NCI-H526 treated with DMSO at 0.1 percent for 48 hours (cell line): ENCODE measurements around the gene DMRT3.

Source experiments
- DNase-seq: peaks from one replicate; lab custom pipeline; 2025; lab: John Stamatoyannopoulos, UW

Gene DMRT3

DNA sequence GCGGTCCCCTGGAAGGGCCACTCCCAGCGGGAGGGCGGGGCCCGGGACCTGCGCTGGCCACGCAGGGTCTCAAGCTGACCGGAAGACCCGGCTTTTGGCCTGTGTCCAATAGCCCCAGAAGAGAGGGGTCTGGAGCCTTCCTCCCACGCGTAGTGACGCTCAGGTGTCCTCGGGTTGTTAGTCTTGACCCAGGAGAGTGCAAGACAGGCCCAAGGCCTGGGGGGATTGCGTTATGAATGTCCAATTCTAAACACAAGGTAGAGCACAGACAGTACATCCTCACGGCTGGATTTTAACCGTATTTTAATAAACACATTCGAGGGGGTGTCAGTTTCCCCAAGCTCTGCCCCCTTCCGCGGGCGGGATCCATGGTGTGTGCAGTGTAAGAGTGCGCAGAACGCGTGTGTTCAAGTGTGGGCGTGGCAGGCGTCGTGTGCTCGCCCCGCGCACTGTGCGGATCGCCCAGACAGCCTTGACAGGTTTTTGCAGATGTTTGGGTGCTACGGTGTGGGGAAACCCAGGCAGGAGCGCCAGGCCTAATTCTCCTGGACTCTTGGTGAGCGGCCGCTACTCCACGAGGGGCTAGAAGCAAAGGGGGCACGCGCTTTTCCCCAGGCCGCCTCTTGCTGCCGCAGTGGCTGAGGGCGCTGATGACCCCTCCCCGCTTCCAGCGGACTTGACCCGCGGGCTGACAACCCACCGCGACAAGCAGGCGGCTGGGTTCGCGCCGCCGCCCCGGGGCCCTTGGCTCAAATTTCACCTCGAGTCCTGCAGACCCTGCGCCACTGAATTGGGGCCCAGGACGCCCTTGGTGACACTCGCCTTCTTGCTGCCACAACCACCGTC, 6.1 kb upstream of the DMRT3 start:
- no peak for DNase-seq

DNA sequence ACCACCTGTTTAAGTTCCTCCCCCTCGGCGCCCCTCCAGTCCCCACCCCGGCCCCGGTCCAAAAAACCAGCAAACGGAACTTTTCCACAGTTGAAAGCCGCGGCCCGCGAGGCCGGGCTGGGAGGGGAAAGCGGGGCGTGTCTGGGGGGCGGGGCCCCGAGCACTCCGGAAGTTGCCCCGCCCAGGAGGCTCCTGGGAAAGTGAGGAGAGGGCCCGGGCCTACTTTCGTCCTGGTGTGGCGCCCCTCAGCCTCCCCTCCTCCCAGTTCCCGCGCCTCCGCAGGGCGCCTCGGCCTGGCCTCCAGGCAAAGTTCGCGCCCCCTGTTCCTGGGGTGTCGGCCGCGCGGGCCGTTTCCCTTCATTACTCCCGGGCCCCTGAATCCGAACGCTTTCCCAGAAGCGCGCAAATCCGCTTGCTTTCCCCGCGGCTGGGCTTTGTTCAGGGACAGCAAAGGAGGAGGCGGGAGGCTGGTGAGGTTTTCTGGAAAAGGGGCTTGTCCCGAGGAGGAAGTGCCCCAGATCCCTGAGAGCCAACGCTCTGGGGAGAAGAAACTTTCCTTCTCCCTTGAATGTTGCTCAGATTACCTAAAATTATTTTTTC, 4.5 kb upstream of the DMRT3 start:
- DNase-seq, result no peak

DNA sequence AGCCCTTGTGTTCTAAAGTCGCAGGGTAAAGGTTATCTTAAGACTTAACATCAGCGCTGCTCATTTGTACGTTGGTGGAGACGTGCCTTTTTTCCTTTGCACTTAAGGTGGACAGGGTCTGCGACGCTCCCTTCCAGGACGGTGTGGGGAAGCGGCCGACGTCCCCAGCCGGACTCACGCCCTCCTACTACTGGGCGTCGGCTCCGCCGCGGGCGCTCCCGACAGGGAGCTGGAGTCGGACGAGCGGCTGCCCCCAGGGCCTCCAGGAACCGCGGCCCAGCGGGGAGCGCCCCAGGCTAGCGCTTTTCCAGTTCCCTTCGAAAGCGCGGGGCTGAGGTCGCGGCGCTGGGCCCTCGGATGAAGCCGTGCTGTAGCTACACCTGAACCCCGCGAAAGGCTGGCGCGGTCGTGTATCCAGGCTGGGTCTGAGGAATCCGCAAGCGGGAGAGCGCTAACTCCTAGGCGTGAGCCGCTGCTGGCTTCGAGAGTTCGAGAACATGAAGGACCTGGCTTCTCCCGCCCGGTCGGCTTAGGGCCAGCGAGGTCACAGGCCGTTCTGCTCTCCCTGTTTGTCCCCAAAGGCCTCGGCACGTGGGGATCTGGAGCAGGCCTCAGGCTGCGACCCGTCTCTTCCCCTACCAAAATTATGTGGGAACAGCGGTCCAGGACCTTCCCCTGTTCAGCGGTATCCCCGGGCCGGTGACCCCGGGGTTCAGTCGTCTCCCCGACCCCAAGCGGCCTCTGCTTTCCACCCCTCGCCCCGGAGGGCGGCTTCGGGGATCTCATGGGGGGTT, 3.8 kb upstream of the DMRT3 start:
- DNase-seq, result no peak

DNA sequence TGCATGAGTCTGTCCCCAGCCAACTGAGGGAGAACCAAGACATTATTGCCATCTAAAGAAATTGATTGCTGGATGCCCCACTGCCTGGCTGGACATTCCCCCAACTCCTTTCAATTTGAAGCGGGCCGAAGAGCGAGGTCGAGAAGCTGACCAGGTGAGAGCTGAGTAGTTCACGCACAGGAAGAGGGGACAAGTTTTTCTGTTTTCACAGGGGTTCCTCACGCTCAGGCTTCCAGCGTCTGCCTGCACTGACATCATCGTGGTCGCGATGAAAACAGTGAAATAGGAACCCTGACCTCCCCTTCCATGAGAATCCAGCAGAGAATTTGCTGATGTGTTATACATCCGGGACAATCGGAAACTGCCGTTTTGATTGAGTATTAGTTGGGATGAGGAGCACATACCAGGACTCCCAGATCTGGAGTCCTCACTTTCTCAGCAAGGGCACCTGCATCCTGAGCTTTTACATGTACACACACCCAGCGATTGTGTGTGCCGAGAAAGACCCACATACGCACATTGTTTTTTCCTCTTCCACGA, 3.1 kb upstream of the DMRT3 start:
- DNase-seq, result no peak

DNA sequence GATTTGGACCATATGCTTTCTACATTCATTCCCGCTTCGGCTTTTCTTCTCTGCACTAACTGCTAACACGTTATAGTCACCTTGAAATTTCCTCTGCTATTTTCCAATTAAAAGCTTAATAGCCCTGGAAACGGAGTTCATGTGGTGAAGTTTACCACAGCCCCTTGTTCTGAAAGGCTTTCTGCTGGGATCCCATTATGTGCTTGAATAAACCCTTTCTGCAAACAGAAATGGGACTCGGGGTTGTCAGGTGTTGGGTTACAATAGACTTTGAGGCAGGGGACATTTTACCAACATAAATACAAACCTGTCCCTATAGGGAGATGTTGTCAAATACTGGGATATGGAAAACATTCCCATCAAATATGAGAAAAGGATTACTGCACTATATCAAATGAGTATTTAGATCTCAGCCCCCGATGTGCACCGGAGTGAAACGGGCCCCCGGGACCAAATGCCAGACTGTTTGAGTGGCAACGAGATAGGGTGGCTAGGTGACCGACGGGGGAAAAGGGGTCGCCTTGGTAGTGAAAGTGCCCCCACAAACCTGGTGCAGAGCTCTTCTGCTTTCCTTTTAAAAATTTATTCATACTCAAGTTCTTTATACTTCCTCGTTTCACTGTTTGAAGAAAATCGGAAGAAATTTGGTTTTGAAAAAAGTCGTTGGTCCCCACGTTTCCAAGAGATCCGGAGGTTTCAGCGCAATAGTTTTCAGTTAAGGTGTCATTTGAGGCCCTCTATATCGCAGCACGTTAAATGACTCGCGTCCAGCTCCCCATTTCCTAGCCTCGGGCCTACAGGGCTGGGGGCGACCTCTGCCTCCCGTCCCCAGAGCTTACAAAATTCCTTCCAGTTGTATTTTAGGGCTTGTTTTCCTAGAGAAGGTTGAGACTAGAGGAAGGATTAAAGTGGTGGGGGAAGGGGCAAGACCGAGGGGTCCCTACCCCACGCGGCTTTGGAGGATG, 2.1 kb upstream of the DMRT3 start:
- no peak for DNase-seq

DNA sequence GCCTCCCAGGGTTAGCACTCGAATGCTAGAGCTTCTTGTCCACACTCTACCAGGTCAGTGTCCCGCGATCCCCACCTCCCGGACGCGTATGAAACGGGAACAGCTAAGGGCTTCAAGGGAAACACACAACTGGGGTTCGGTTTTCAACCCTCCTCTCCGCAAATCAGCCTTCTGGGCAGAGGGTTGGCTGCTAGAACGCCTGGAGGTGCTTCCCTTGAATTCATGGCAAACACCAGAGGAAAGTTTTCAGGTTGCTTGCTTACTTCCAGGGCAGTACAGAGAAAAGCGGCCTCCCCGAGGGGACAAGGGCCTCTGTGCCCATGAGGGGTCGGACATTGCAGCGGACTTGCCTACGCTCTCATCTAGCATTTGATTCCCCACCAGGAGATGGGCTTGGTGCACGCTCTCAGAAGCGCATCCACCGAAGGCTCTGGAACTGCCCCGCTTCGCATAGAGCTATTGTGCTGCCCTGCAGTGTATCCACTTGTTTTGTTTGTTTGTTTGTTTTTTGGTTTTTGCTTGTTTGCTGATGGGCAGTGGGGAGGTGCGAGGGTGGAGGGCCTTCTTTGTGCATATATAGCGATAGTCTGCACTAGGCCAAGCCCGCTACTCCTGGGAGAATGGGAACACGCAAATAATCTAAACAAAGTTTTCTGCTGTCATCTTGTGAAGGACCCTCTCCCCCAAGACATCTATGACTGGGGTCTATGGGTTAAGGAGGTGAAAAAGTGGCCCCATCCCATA, 1.3 kb upstream of the DMRT3 start:
- no peak for DNase-seq

DNA sequence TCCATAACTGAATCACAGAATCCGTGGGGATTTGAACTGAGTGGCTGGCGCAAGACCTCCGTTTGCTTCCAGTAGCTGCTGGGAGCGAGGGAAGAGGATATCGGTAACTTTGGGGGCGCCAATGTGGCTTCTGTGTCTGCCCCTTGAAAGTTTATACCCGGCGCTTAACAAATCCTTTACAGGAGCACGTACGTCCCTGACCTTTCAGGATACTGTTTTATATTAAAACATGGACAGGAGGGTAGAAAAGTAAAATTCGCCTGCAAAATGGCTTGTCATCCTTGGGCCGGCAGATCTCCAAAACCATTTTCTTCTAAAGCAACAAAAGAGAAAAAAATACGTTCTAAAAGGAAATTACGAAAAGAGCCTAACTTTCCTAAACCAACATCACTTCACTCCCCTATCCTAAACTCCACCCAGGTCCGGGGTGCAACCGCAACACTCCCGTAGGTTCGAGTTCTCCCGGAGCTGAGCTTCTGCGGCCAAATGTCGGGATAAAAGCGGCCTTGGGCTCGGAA, 656 bp upstream of the DMRT3 start:
- DNase-seq, result no peak

DNA sequence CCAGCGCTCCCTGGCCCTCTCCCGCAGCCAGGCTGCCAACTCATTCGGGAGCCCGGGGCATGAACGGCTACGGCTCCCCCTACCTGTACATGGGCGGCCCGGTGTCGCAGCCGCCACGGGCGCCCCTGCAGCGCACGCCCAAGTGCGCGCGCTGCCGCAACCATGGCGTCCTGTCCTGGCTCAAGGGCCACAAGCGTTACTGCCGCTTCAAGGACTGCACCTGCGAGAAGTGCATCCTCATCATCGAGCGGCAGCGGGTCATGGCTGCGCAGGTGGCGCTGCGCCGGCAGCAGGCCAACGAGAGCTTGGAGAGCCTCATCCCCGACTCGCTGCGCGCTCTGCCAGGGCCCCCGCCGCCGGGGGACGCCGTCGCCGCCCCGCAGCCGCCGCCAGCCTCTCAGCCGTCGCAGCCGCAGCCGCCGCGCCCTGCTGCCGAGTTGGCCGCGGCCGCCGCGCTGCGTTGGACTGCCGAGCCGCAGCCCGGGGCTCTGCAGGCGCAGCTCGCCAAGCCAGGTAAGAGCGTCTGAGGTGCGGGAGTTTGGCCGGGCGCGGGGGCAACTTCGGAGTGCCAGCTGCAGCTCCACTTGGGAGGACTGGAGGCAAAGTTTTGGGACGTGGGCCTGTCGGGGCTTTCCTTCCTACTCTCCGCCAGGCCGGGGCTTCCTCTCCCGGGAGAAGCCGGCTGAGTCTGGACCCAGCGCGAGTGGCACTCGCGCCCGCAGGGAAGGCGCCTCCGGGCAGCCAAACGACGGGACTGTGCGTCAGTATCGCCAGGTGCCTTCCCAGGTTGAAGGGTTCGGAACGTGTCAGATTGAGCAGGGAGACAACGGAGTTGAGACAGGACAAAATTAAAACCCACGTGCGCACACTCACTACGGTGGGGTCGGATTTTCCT, 735 bp downstream of the DMRT3 start:
- DNase-seq, result peak; percentile 42

DNA sequence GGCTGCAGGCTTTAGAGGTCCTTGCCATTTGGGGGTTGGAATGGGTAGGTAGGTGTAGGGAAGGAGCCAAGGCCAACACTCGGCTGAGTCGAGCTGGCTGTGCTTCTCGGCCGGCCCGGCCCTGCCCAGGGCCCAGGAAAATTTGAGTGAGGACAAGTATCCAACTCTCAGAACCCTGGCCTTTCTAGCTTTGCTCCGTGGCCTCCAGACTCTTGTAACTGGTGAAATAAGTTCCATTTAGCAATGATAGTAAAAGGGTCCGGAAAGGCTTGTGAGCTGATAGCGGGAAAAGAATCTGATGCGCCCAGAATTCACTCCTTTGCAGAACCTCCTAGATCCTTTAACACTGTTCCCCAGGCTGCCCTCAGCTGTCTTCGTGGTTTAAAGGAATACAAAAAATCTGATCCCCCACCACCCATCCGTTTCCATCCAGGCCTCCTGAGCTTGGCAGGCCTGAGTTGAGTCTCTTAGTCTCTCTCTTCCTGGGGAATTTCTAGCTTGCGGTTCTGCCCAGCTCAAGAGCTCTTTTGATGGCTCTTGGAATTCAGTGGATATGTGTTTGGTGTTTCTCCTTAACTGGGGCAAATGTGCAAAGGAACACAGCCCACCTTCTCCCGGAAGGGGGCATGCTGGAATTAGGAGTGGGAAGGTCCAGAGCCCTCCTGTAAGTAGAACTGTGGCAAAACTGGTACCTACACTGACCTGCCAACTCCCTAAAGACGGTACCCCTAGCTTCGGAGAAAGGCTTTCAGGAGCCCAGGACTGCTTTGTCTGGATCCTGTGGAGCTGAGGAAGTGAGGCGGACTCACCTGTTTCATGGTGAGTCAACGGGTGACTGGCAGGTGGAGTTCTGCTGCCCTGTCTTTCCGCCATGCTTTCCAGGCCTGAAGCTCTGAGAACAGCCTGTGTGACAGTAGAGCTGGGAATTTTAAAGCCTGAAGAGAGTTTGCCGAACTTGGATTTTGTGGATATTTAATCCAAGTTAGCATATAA, 1.7 kb downstream of the DMRT3 start:
- no peak for DNase-seq

DNA sequence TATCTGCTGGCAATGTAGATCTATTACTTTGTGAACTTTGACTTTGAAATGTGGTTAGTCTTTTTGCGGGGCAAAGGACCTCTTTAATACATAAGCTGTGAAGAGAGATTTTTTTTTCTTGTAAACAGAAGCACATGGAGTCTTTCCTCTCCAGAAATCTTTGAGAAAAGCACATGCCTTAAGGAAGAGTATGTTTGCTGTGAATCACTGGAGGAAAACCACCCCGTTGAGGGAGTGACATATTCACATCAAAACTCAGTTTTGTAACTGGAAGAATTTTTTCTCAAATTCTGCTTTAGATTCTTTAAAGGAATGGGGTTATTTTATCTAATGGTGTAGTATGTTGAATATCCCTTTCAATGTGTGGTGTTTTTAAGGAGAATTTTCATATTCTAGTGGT, 3.5 kb downstream of the DMRT3 start:
- DNase-seq, result no peak

DNA sequence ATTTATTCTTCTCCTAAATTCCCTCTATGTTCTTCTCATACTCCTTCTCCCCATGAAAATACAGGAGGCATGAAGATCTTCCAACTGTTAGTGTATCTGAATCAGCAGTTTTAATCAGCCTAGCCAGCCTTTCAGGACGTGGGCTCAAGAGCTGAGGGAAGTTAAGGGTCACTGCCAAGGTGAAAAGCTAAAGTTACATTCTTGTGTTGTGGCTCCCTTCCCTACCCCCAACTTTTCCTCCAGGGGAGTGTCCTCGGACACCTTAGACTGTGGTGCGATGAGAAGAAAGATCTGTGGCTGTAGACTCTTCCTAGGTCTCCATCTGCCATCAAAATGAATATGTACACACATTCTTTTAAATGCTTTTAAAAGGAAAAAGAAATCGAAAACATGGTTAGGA, 4.2 kb downstream of the DMRT3 start:
- DNase-seq, result no peak

DNA sequence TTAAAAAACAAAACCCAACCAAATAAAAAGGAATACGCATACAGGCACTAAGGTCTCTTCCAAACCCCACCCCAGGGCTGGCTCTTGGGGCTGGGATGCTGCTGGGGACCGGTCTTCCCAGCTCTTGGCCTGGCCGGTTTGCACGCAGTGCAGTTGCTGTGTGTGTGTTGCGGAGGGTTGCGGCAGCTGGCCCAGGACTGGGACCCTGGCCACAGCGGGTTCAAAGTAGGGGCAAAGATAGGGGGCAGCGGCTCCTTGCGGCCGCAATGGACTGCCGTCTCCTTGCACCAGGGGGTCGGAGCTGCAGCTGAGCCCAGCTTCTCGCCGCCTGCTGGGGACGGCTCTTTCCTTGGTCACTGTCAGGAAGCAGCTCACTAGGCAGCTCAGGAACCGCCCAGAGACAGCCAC, 5.0 kb downstream of the DMRT3 start:
- no peak for DNase-seq

DNA sequence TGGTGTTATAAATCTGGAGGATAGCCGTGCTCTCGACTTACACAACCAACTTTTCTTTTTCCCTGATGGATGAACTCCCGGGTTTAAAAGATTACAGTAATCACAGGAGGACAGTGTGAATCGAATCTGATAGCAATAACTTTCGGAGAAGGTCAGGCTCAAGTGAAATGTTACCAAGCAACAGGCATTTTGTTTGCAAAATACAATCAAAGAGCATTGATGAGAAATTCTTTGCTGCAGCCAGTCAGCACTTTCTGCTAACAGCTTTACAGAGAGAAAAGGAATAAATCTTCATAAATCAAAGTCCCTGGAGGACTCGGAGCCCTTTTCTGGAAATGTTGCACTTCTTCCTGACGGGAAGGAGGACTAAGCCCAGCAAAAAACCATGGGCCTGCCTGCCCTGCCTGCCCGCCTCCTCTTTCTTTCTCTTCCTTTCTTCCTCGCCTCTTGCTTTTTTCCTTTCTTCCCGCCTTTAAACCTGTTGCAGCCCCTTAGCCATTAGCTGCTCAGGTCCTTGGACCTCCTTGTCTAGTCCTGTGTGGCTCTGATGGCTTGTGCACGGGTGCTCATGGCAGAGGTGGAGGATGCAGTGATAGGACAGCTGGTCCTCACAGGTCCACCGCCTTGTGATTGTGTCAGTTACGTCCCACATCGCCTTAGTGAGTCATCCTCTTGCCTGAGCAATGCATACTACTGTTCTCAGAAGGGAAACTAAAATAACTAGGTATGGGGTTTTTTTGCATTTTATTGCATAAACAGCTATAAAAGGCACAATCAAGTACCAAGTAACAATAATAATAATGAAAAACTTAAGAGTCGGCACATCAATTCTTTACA, 6.2 kb downstream of the DMRT3 start:
- DNase-seq, result no peak

DNA sequence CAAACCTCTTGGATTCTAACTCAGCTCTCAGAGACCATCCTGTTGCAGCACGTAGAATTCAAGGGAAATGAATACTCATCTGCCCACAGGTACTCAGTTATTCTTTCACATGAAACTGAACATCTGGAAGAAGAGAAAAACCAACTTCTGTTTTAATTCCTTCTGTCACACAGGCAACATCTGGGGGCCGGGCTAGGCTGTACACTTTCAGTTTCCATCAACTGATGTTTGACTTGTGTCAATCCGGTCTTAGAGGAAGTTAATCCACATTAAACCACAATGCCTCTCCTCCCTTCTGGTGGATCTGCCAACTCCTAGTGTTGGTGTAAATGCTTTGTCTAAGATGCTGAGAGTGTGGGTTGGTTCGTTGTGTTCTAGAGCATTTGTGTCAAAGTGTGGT, 17.6 kb downstream of the DMRT3 start:
- no peak for DNase-seq

DNA sequence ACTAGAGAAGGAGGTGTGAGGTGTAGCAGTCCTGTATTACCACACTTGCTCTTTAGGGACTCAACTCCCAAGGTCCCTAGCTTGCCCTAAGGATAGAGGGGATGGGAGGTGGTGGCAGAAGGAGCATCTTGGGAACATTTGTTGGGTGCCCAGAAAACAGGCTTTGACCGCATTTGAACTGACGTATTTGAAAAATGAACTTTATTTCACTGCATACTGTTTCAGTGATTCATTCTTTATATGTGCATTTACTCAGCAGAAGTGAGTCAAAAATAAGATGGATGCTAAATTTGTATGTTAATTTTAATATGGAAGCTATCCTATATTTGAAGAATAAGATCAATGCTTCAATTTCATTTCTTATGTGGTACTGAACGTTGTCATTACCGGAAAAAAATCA, 18.7 kb downstream of the DMRT3 start:
- DNase-seq, result no peak

DNA sequence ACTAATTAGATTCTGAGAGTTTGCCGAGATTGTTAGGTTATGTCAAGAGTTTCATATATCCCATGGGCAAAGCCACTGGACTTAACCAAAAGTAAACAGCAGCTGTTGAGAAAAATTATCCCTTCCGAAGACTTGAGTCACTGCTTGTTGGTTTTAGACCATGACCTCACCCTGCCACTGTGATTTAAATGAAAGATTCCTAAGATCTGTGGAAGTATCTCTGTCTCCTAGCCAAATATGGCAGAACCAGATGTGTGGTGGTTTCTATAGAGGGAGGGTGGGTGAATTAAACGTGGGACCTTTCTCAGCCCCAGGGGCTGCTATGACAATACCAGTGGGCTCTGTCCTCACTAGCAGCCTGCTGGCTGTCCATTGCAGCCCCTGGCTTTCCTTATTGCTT, 19.3 kb downstream of the DMRT3 start:
- no peak for DNase-seq
